IMR-90 (cell line): Measurements from ENCODE around the gene PARD6G. TPM values are rescaled to one million over a fixed set of nuclear protein-coding genes. Genes with fewer than 3 reads are reported as not detected.

Experiments
- ATAC-seq: fragments of 200-7000 bp; cut with Tn5 transposase; 2 replicates; pipeline ENCODE4 v1.9.1; 2020; ENCODE audit warnings: low read depth, mild to moderate bottlenecking, moderate library complexity
- BruUV-seq: library from RNA; stranded (reverse); fragments of 400-500 nt; replicated peaks from 2 replicates; lab custom pipeline; 2021; lab: Mats Ljungman, UMichigan
- CTCF ChIA-PET: fragments of 300-600 bp; formaldehyde crosslinking; extraction: SDS; loops from one replicate; lab custom pipeline; 2021; ENCODE audit warnings: antibody characterized with exemption; lab: Yijun Ruan, JAX
- POLR2A ChIA-PET: fragments of 300-600 bp; sonication (Branson Sonifier 250); formaldehyde crosslinking; loops from one replicate; lab custom pipeline; 2022; ENCODE audit warnings: antibody characterized with exemption; ENCODE audit not compliant: unreplicated experiment; lab: Charles Lee
- DNase-seq: peaks from one replicate; pipeline ENCODE4 v3.0.0; 2013
- H2AFZ ChIP-seq: replicated peaks from 2 replicates; pipeline ENCODE3; 2013; ENCODE audit warnings: low read length, mild to moderate bottlenecking; ENCODE audit not compliant: poor library complexity
- H2AK5ac ChIP-seq: 2 replicates; pipeline ENCODE4 v1.6.1; 2013; ENCODE audit warnings: low read depth, low read length, inconsistent platforms
- H2AK9ac ChIP-seq: replicated peaks from 2 replicates; pipeline ENCODE3; 2013; ENCODE audit warnings: mild to moderate bottlenecking, low read depth, low read length, moderate library complexity; ENCODE audit not compliant: poor library complexity
- H2BK120ac ChIP-seq: 2 replicates; pipeline ENCODE4 v1.6.1; 2013; ENCODE audit warnings: low read depth, low read length, inconsistent platforms
- H2BK15ac ChIP-seq: 3 replicates; pipeline ENCODE4 v1.6.1; 2013; ENCODE audit warnings: low read depth, low read length, inconsistent platforms
- H2BK20ac ChIP-seq: 2 replicates; pipeline ENCODE4 v1.6.1; 2013; ENCODE audit warnings: low read depth, mild to moderate bottlenecking, inconsistent platforms, low read length, moderate library complexity
- H2BK5ac ChIP-seq: 2 replicates; pipeline ENCODE4 v1.6.1; 2013; ENCODE audit warnings: mild to moderate bottlenecking, low read depth, low read length, inconsistent platforms; ENCODE audit not compliant: poor library complexity, severe bottlenecking
- H3K14ac ChIP-seq: replicated peaks from 2 replicates; pipeline ENCODE4 v1.6.1; 2013; ENCODE audit warnings: low read depth, low read length, inconsistent platforms
- H3K18ac ChIP-seq: 2 replicates; pipeline ENCODE4 v1.6.1; 2013; ENCODE audit warnings: low read depth, low read length, control low read depth
- H3K23ac ChIP-seq: 2 replicates; pipeline ENCODE4 v1.6.1; 2013; ENCODE audit warnings: low read depth, low read length, inconsistent platforms
- H3K27ac ChIP-seq: 2 replicates; pipeline ENCODE4 v1.5.1; 2013; ENCODE audit warnings: mild to moderate bottlenecking, control low read depth, low read length; ENCODE audit not compliant: insufficient read depth
- H3K27me3 ChIP-seq: 2 replicates; pipeline ENCODE4 v1.6.1; 2013; ENCODE audit warnings: low read length; ENCODE audit not compliant: control insufficient read depth, insufficient read depth
- H3K36me3 ChIP-seq: 2 replicates; pipeline ENCODE4 v1.6.1; 2013; ENCODE audit warnings: low read length, mixed read lengths; ENCODE audit not compliant: control insufficient read depth, insufficient read depth
- H3K4ac ChIP-seq: 2 replicates; pipeline ENCODE4 v1.6.1; 2013; ENCODE audit warnings: low read depth, low read length, inconsistent platforms
- H3K4me1 ChIP-seq: 2 replicates; pipeline ENCODE4 v1.6.1; 2013; ENCODE audit warnings: low read length, mixed read lengths; ENCODE audit not compliant: control insufficient read depth, insufficient read depth
- H3K4me2 ChIP-seq: 2 replicates; pipeline ENCODE4 v1.6.1; 2013; ENCODE audit warnings: low read depth, mild to moderate bottlenecking, control low read depth, low read length, moderate library complexity
- H3K4me3 ChIP-seq: 2 replicates; pipeline ENCODE4 v1.5.1; 2013; ENCODE audit warnings: low read depth, mild to moderate bottlenecking, control low read depth, low read length, moderate library complexity; ENCODE audit not compliant: insufficient read depth
- H3K56ac ChIP-seq: 2 replicates; pipeline ENCODE4 v1.6.1; 2013; ENCODE audit warnings: low read length, inconsistent platforms; ENCODE audit not compliant: insufficient read depth; ENCODE audit errors: extremely low read depth
- H3K79me1 ChIP-seq, 2 experiments: 2 replicates each; pipeline ENCODE4 v1.6.1; 2013; ENCODE audit warnings: low read length in 2 of 2, inconsistent platforms in 1 of 2, low read depth in 1 of 2
- H3K9ac ChIP-seq: 2 replicates; pipeline ENCODE4 v1.6.1; 2013; ENCODE audit warnings: low read depth, low read length, control low read depth
- H3K9me1 ChIP-seq: 2 replicates; pipeline ENCODE4 v1.6.1; 2013; ENCODE audit warnings: low read length, inconsistent platforms; ENCODE audit not compliant: insufficient read depth
- H3K9me3 ChIP-seq: 2 replicates; pipeline ENCODE4 v1.6.1; 2013; ENCODE audit warnings: low read length; ENCODE audit not compliant: control insufficient read depth, insufficient read depth
- H4K20me1 ChIP-seq: 2 replicates; pipeline ENCODE4 v1.6.1; 2013; ENCODE audit warnings: low read length, inconsistent platforms; ENCODE audit not compliant: insufficient read depth
- H4K5ac ChIP-seq: 2 replicates; pipeline ENCODE4 v1.6.1; 2013; ENCODE audit warnings: mild to moderate bottlenecking, low read depth, low read length, control low read depth
- H4K8ac ChIP-seq, 2 experiments: 2 replicates each; pipeline ENCODE4 v1.6.1; 2013; ENCODE audit warnings: low read depth in 2 of 2, low read length in 2 of 2, control low read depth in 1 of 2, inconsistent platforms in 1 of 2
- H4K91ac ChIP-seq: 2 replicates; pipeline ENCODE4 v1.6.1; 2013; ENCODE audit warnings: low read depth, low read length, inconsistent platforms; ENCODE audit not compliant: insufficient read depth
- CHD1 ChIP-seq: IDR thresholded peaks from 2 replicates; pipeline ENCODE4 v1.6.1; 2012; ENCODE audit warnings: low read depth, low read length, improper control_type of control experiment
- ELK1 ChIP-seq: fragments of 150-350 bp; IDR thresholded peaks from 2 replicates; pipeline ENCODE4 v1.6.1; 2016; ENCODE audit warnings: low read depth, mild to moderate bottlenecking, low read length, moderate library complexity, borderline replicate concordance
- RAD21 ChIP-seq: IDR thresholded peaks from 2 replicates; pipeline ENCODE4 v1.6.1; 2012; ENCODE audit warnings: low read length, improper control_type of control experiment
- USF2 ChIP-seq: fragments of 150-350 bp; IDR thresholded peaks from 2 replicates; pipeline ENCODE4 v1.6.1; 2017; ENCODE audit warnings: mild to moderate bottlenecking, antibody characterized with exemption, low read length, low read depth
- WGBS, 2 experiments: methylation state at CpG; one replicate each; pipeline versions ENCODE4 v1.1.5 to v1.1.7; 2013; ENCODE audit warnings: missing lambda C conversion rate in 2 of 2; ENCODE audit not compliant: insufficient read length in 1 of 2; ENCODE audit errors: extremely low coverage in 2 of 2; 5-methylcytosine and 5-hydroxymethylcytosine counted together
- dilution Hi-C: fragments of 300-500 bp; cut with HindIII; formaldehyde crosslinking; loops from one replicate; pipeline ENCODE4 v1.14.3; 2018; ENCODE audit warnings: low sequenced_read_pairs; ENCODE audit not compliant: unreplicated experiment
- in situ Hi-C: fragments of 300-500 bp; cut with MboI; formaldehyde crosslinking; loops from 3 replicates; pipeline ENCODE4 v1.14.3; 2019; ENCODE audit warnings: low sequenced_read_pairs, inconsistent platforms, mixed read lengths
- intact Hi-C: fragments of 100-400 bp; cut with micrococcal nuclease; formaldehyde crosslinking; loops from 2 replicates; pipeline ENCODE4 v1.10.0; 2022
- polyA plus RNA-seq, 3 experiments: library from polyadenylated mRNA; depleted of rRNA; stranded (reverse); fragments of >200 nt; gene quantifications; 2 replicates each; pipeline ENCODE4 v1.2.3, GENCODE V29; 2012; ENCODE audit warnings: low replicate concordance in 1 of 3
- total RNA-seq: library from RNA; depleted of rRNA; stranded (reverse); fragments of >200 nt; gene quantifications from 2 replicates; pipeline ENCODE4 v1.2.3, GENCODE V29; 2012

PARD6G gene
- total and polyA plus RNA-seq, 2 of the 4 experiments (the other 2 are of a cell fraction): 2.5 to 4.6 TPM

DNA sequence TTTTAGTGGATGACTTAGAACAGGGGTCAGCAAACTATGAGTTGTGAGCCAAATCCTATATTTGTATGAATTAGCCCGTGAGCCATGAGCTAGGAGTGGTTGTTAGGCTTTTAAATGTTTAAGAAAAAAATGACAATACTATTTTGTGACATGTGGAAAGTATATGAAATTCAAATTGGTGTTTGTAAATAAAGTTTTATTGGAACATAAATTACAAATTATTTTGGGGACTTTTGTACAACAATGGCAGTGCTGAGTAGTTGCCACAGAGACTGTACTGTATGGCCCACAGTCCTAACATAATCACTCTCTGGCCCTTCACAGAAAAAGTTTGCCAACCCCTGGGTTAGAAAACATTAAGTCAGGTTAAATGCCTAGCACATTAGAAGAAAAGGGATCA, 112.2 kb downstream of the PARD6G start:
- in situ Hi-C loops (no loop called here), intact Hi-C loops (no loop called here), dilution Hi-C loops (no loop called here)
- Histone ChIP-seq H3K9ac (no peak overlapping the region), H4K20me1 (peaks cover 5% of the 10 kb centered on the region; the same call in 1 of the 2 replicates), H3K36me3 (peaks cover 42% of the 10 kb centered on the region), H3K4ac (no peak overlapping the region), H4K8ac (no peak overlapping the region), H3K4me1 (peaks cover 2% of the 10 kb centered on the region; the same call in 1 of the 2 replicates), H3K27ac (no peak overlapping the region), H3K9me1 (peaks cover 12% of the 10 kb centered on the region; the same call in 1 of the 2 replicates), H2AK9ac (no peak overlapping the region), H2AK5ac (no peak overlapping the region), H4K5ac (no peak overlapping the region), H3K56ac (no peak overlapping the region), H3K27me3 (no peaks in the 10 kb centered on the region), H2BK5ac (no peak overlapping the region), H2BK20ac (no peak overlapping the region), H3K23ac (no peak overlapping the region), H3K4me2 (no peak overlapping the region), H3K9me3 (no peaks in the 10 kb centered on the region), H3K14ac (no peak overlapping the region), H2BK15ac (no peak overlapping the region), H3K18ac (no peak overlapping the region), H3K79me1 (peaks cover 50 to 58% of the 10 kb centered on the region in 2 experiments), H2BK120ac (no peak overlapping the region), H4K91ac (no peak overlapping the region), H3K4me3 (no peak overlapping the region), H2AFZ (no peak overlapping the region)
- WGBS, 2 experiments: no CpG with 5 or more reads among the region's 1 CpG
- no TSS peak for BruUV-seq
- CTCF ChIA-PET: no interaction called here
- POLR2A ChIA-PET: no interaction called here
- DNase-seq: no peak
- no peak for TF ChIP-seq USF2
- TF ChIP-seq RAD21: no peak
- TF ChIP-seq CHD1: no peak
- no peak for TF ChIP-seq ELK1
- ATAC-seq: no peak
